HG02981 (cell line): ENCODE measurements around the gene FAM185A.
"Not testable (repeated sequence)": the region's sequence is repeated elsewhere in the genome, so short reads cannot be mapped to it uniquely, and the experiment has no call there.

Experiments
- ATAC-seq: cut with Tn5 transposase; IDR thresholded peaks from one replicate; pipeline ENCODE4 v1.9.1; 2021; ENCODE audit warnings: mild to moderate bottlenecking, moderate library complexity; ENCODE audit not compliant: unreplicated experiment

The FAM185A gene

DNA sequence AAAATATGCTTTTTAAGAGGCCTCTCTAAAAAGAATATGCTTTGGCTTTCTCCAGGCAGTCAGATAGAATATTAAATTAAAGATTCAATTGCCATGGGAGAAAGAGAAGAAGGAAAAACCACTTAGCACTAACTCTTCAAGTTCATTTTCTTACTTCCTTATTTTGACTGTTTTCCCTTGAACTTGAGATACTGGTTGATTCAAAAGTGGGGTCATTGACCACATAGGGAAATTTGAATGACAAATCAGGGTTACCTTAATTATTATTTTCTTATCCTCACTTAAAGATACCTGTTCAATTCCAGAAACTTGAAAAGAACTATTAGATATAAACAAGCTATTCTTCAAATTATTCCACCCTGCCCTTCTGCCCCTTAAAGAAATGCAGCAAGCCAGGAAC, 27.4 kb downstream of the FAM185A start:
- ATAC-seq, result not testable (repeated sequence)

DNA sequence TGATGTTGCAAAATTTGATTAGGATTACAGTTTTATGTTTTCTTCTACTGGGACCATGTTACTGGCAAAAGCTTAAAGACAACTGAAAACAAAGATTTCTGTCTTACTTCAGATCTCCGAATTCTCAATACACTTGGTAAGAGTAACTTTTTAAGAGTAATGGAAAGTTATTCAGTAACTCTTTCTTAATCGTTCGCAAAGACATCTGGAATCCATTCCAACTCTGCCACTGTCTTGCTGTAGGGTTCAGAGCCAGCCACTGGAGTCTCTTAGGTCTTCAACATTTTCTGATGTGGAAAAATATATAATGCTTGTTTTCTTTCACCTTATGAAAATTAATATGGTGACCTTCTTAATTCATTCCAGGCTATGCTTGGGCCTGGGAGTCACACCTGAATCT, 29.9 kb downstream of the FAM185A start:
- not testable (repeated sequence) for ATAC-seq

GRCh38 chr7:102780926-102781325, 32.1 kb downstream of the FAM185A start:
- not testable (repeated sequence) for ATAC-seq

DNA sequence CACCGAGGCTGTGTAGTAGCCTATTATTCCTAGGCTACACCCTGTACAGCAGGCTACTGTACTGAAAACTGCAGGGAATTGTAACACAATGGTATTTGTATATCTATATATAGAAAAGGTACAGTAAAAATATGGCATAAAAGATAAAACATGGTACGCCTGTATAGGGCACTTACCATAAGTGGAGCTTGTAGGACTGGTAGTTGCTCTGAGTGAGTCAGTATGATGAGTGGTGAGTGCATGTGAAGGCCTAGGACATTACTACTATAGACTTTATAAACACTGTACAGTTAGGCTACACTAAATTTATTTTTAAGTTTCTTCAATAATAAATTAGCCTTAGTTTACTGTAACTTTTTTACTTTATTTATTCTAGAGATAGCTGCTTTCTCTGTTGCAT, 40.0 kb downstream of the FAM185A start:
- ATAC-seq, result not testable (repeated sequence)

- ATAC-seq, result not testable (repeated sequence)
Observed at GRCh38 chr7:102790364-102791100, 41.7 kb downstream of the FAM185A start.

DNA sequence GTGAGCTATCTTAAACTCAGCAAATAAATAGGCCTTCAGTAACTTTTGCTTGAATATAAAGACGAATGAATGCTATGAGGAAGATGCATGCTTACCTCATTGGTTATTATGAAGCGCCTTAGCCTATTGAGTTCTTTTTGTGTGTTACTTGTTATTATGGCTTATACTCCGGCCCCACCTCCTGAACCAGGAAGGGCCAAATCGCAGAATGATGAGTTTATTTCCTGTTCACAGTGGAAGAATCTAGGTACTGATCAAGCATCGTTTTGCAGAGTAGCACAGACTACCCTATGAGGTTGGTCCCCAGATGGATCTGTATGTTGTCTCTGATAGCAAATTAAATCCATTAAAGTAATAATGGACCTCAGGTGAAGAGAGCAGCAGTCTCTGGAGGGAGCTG, 42.6 kb downstream of the FAM185A start:
- not testable (repeated sequence) for ATAC-seq

DNA sequence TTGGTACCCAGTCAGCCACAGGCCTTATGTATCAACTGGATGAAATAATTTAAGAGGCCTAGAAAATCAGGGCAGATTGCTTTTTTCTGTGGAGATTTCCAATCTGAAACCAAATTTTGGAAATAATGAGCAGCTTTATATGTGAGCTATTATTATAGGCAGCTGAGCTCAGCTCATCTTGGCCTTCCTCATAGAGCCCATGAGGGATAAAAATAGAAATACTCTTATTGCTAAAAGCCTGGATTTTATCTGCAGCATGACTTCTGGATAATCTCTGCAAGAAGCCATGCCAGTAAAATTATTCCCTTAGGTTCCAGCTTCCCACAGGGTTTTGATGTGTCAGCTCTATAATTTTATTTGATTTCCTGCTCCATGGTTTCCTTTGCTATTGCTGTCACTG, 43.0 kb downstream of the FAM185A start:
- ATAC-seq, result not testable (repeated sequence)

DNA sequence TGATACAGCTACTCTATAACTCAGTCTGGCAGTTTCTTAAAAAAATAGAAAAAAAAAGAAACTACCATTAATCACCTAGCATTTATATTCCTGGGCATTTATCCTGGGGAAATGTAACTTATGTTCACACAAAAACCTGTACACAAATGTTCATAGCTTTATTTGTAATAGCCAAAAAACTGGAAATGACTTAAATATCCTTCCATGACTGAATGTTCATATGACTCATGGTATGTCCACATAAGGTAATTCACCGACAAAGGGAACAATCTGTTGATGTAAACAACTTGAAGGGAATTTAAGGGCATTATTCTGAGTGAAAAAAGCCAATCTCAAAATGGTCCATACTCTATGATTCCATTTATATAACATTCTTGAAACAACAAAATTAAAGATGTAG, 45.8 kb downstream of the FAM185A start:
- not testable (repeated sequence) for ATAC-seq

- not testable (repeated sequence) for ATAC-seq
Observed at GRCh38 chr7:102795987-102796595, 47.3 kb downstream of the FAM185A start.

DNA sequence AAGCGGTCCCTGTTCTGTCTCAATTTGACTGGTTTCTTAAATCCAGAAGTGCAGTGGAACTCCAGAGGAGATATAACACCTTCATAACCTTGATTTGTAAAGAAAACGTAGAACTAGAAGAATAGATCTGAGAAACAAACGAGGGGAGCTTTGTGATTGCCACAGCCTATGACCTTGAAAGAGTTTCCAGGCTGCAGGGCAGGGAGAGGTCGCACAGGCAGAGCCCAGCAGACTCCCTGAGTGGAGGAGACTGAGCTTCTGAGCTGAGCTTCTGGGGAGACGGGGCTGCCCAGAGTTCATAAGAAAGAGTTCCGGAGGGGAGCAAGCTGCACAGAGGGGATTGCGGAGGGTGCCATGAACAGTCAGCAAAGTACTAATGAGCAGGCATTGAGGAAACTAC, 57.8 kb downstream of the FAM185A start:
- no peak for ATAC-seq

DNA sequence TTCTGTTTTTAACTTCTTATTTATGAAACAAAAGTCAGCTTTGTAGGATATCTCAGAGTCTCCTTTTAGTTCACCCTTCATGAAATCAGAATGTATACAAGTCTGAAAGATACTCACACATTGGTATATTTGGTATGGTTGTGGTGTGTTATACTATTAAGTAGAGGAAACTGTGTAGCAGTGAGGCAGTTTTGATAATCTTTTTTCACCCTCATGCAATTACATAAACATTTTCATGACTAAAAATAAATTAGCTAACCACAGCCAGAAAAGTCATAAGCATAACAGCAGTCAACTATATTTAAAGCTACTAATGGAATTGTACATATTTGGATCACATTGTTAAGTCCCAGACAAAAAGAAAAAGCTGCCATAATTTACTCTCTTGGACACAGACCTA, 62.1 kb downstream of the FAM185A start:
- no peak for ATAC-seq

GRCh38 chr7:102811942-102812678, 63.3 kb downstream of the FAM185A start:
- ATAC-seq, result no peak

DNA sequence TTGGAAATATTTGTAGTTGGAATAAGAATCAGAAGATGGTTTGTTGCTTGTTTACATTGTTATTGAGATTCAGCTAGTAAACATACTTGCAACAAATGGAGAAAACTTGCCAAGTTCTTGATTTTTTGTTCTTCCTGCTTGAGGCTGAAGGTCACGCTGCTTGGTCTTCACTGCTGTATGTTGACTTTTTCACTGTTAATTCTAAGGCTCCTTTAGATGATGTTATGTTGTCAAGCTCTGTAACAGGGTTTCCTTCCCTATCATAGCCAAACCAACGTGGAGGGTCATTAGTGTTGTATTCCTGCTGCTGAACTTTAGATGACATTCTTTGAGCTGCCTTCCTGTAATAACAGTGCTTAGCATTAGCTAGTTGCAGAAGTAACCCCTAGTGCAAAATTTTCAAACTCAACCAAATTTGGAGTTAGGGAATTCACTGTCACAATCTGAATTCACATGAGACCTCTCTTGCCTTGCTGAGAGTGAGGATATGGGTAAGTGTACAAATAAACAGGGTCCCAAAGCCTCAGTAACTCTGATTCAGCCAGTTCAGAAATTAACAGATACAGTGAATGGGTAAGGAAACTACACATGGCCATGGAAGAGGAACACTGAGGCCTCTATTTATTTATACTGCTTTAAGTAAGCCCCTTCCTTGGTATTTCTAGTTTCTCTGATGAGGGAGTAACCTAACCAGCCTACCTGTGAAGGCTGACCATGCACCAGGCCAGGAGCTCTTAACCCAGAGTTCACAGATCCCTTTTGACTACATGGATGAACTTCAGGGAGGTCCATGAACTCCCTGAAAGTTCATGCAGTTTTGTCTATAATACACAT, 64.6 kb downstream of the FAM185A start:
- ATAC-seq, result no peak

GRCh38 chr7:102814025-102814471, 65.2 kb downstream of the FAM185A start:
- no peak for ATAC-seq

- ATAC-seq, result no peak
Observed at GRCh38 chr7:102817616-102818573, 69.1 kb downstream of the FAM185A start.

- ATAC-seq, result no peak
Observed at GRCh38 chr7:102819151-102819550, 70.4 kb downstream of the FAM185A start.

DNA sequence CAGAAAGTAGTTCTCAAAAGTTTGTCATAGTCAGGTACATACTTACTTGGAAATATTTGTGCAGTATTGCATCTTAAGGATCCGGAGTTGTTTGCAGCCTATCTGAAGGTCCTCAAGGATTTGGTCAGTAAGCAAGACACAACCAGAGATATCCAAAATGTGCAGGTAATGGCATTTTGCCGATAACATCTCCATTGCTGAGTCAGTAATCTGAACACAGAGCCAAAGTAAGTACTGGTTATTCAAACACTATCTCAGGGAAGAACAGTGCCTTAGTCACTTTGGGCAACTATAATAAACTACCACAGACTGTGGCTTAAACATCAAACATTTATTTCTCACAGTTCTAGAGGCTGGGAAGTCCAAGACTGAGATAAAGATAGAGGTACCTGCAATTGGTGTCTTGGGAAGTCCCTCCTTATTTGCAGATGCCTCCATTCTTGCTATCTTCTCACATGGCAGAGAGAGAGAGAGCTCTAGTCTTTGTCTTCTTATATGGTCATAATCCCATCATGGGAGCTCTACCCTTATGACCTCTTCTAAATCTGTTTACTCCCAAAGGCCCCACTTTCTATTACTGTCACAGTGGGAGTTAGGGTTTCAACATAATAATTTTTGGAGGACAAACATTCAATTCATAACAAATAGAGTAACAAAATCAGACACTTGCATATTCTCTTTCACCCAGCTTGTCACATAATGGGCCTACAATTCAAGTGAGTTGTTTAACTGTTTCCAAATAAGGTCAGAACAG, 73.4 kb downstream of the FAM185A start:
- ATAC-seq, result no peak

DNA sequence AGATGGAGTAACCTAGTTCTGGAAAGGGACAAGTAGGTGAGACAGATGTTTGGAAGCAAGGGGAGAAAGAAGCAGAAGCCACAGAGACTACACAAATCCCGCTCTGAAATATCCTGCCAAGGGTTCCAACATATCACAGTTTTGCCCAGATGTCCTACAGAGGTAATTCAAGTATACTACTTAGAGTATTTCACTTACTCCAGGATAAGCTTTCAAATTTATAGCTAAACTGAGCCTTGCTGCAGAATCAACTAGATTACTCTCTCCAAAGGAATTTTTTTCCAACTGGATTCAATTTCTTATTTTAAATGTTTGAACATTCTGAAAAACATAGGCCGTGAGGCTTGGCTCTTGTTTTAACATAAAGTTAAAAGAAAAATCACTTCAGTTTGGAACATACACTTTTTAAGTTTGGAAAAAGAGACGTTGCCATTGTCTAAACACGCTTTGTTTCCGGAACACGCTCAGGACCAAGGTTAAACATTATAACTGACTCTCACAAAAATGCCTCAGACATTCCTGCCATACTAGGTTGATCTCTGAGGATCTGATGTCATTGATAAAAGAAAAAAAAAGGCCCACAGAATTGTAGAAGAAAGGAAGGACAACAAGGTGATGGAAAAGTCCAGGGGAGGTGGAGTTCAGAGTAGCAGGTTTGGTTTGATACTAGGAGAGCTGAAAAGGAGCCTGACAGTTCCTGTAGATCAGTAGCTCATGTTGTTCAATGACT, 74.8 kb downstream of the FAM185A start:
- ATAC-seq, result no peak
